Stimulated activated CD8-positive, alpha-beta memory T cell treated with anti-CD3 and anti-CD28 coated beads, Interleukin-4, amount 100 ng/mL, for 1 hour (primary cell): ENCODE results near the gene FBN3.

Experiments
- DNase-seq, 2 donors: peaks; one replicate each; pipeline ENCODE4 v3.0.0-alpha.2; 2020; ENCODE audit warnings: low read depth in 2 of 2, low spot score in 1 of 2

Gene FBN3

GRCh38 chr19:8093740-8094139 lies 55.7 kb downstream of the FBN3 start:
- no peak for DNase-seq

- no peak for DNase-seq
Observed at GRCh38 chr19:8090950-8091349, 58.4 kb downstream of the FBN3 start.

GRCh38 chr19:8089664-8090601 lies 59.5 kb downstream of the FBN3 start:
- DNase-seq: no peak

- no peak for DNase-seq
Observed at GRCh38 chr19:8088752-8089663, 60.4 kb downstream of the FBN3 start.

- no peak for DNase-seq
Observed at GRCh38 chr19:8087876-8088275, 61.5 kb downstream of the FBN3 start.

GRCh38 chr19:8086849-8087248 lies 62.5 kb downstream of the FBN3 start:
- DNase-seq: no peak

GRCh38 chr19:8085598-8086408 lies 63.6 kb downstream of the FBN3 start:
- no peak for DNase-seq

- DNase-seq: no peak
Observed at GRCh38 chr19:8084152-8084551, 65.2 kb downstream of the FBN3 start.

- DNase-seq: no peak
Observed at GRCh38 chr19:8083141-8083540, 66.3 kb downstream of the FBN3 start.

GRCh38 chr19:8081569-8082550 lies 67.5 kb downstream of the FBN3 start:
- DNase-seq: no peak

GRCh38 chr19:8080832-8081231 lies 68.6 kb downstream of the FBN3 start:
- DNase-seq: no peak

GRCh38 chr19:8079988-8080387 lies 69.4 kb downstream of the FBN3 start:
- no peak for DNase-seq

GRCh38 chr19:8075158-8076074 lies 74.0 kb downstream of the FBN3 start:
- DNase-seq: no peak

GRCh38 chr19:8074501-8074900 lies 74.9 kb downstream of the FBN3 start:
- no peak for DNase-seq

- no peak for DNase-seq
Observed at GRCh38 chr19:8071912-8072311, 77.5 kb downstream of the FBN3 start.

- no peak for DNase-seq
Observed at GRCh38 chr19:8069096-8069973, 80.1 kb downstream of the FBN3 start.

- DNase-seq: no peak
Observed at GRCh38 chr19:8065875-8066261, 83.5 kb downstream of the FBN3 start.
